Activated effector memory CD4-positive, alpha-beta T cell treated with anti-CD3 and anti-CD28 coated beads, Interleukin-2, amount 50 U/mL, for 16 hours (primary cell): ENCODE data around the gene SNTG2.

Experiments used
- DNase-seq: peaks from one replicate; pipeline ENCODE4 v3.0.0-alpha.2; 2020

Gene SNTG2

DNA sequence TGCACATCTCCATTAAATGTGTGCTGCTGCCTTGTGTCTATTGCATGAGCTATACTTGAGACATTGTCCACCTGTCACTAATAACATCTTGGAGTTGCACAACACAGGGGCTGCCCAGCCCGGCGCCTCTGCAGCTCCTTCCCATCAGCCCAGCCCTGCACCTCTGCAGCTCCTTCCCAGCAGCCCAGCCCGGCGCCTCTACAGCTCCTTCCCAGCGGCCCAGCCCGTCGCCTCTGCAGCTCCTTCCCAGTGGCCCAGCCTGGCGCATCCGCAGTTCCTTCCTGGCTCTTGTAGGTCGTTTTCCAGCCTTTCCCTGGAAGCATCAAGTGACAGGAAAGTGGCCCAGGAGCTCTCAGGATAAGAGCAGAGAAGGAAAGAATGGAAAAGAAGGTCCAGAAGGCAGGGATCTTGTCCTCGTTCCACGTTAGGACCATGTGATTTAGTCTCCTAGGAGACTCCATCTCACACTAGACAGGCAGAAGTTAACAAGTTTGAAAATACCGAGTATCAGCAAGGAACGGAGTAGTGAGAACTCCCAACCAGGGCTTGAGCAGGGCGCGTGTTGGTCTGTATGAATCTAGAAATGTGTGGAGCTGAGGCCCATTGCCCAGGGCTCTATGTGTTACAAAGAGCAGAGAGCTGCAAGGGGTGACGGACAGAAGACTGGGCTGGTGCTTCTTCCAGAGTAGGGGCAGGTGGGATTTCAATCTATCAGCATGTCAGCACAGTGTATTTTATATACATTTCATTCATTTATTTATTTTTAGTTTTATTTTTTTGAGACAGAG lies 346.9 kb downstream of the SNTG2 start:
- no peak for DNase-seq

DNA sequence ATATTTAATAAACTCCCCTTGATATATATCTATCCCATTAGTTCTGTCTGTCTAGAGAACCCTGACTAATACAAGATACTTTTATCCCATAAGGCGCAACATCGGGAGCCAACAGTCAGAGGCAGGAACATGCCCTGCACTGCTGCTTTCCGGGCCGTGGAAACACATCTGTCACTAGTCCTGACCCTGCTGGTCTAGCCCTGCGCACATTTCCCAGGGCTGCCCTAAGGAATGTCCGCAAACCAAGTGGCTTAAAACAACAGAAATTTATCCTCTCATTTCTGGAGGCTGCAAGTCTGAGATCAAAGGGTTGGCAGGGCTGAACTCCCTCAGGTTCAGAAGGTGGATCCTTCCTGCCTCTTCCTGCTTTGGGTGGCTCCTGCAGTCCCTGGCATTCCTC lies 348.4 kb downstream of the SNTG2 start:
- no peak for DNase-seq

DNA sequence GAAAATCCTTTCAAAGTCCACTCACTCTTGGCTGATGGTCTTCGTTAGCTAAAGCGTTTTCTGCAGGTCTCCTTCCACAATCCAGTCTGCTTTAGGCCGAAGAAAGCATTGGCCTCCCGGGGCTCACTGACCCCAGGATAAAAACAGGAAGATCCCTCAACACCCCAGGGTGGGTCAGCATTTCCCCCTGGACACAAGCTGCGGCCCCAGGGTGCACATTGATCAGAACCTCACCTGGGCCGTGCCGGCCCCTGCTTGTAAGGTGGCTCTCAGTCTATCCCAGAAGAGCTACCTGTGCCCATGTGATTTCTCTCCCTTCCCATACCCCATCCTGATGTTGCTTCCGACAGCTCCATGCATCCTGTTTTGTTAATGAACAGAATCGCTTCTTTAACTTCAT lies 349.6 kb downstream of the SNTG2 start:
- DNase-seq: no peak

DNA sequence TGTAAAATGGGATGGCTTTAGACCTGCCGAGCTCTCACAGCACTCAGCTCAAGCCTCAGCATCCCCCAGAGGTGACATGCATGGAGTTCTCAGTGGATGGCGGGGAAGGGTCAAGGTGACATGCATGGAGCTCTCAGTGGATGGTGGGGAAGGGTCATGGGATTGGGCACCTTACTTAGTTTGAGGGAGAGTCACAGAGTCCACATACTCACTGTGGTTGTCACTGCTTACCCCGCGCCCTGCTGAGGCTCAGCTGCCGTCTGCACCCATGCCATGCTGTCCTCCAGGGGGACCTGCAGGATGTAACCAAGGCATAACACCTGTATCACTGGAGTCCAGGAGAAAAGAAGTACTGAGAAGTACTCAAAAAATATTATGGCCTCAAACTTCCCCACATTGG lies 350.4 kb downstream of the SNTG2 start:
- DNase-seq: no peak

DNA sequence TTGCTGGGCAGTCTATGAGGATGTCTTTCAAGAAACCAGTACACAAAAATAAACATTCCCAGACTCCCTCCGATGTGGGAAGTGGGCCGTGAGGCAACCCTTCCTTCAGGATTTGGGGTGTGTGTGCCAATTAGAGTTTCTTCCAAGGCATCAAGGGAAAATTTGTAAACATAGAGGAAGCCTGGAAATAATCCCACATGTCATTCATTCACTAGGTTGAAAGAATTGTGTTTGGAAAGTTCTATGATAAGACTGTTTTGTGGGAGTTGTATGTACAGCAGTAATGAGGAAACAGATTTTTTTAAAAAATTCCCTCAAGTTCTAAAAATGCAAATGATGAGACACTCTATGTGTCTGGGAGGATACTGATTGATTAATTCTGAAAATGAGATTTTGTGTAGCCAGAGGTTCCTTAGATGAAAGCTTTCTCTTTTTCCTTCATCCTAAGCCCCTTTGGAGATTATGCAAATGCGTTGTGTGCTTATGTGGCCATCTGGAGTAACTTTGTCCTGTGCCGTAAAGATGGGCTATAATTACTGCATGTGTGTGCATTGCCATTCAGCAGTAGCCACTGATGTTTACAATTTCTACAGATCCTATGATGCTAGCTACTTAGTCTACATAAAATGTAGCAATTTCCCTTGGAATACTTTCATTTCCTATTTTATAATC lies 354.8 kb downstream of the SNTG2 start:
- no peak for DNase-seq

DNA sequence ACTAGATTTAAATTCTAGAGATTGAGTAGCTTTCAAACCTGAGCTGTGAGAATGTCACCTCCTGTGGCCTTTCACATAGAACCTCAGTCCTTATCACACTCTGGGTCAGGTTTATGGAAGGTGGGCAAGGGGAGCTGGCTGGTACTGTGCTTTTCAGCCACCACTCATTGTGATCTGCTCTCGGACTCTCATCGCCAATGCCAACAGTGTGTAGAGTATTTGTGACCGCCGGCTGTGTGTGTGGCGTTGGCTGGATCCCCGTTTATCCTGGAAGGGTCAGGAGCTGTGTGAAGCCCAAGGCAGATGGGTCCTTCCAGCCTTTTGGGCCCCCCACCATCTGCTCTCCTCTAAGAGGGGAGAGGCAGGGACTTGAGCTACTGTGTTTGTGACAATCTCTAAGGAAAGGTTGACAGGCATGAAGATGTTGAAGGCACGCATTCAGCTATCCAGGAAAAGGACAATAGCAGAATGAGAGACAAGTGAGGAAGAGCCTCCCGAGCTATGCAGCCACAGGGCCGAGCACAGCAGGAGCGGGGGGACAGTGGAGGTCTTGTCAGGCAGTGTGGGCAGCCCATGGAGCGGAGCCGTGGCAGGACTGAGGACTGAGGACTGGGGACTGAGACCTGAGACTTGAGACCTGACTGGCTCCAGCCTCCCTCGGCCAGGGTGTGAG lies 355.5 kb downstream of the SNTG2 start:
- DNase-seq: no peak

DNA sequence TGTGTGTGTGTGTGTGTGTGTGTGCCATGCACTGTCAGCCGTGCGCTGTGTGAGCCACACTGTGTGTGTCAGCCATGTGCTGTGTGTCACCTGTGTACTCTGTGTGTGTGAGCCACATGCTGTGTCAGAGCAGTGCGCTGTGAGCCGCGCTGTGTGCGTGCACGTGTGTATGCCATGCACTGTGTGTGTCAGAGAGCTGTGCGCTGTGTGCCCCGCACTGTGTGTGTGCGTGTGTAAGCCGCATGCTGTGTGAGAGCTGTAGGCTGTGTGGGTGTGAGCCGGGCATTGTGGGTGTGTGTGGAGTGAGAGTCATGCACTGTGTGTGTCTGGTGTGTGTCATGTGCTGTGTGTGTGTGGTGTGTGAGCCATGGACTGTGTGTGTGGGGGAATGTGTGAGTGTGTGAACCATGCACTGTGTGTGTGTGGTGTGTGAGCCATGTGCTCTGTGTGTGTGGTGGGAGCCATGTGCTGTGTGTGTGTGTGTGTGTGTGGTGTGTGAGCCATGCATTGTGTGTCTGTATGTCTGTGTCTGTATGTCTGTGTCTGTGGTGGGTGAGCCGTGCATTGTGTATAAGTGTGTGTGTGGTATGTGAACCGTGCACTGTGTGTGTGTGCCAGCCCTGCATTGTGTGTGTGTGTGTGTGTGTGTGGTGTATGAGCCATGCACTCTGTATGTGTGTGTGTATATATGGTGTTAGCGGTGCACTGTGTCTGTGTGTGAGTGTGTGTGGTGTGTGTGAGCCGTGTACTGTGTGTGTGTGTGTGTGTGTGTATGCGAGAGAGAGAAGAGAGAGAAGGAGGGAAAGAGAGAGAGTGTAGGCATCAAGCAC lies 356.3 kb downstream of the SNTG2 start:
- DNase-seq: no peak

DNA sequence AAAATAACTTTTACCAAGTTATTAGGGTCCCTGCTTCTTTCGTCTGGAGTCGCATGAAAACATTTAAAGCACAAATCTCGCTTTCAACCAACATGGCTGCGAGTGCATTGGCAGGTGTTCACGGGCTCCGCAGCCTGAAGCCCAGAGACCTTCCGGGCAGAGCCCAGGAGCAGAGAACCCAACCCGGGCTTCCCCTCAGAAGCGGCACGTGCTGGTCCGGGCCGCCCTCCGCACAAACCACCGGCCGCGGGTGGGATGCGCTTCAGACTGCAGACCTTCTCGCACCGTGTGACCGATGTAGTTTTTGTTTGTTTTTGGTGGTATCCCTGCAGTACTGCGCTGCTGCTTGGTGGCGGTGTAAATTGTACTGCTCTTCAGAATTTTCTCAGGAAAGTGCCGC lies 357.0 kb downstream of the SNTG2 start:
- no peak for DNase-seq

DNA sequence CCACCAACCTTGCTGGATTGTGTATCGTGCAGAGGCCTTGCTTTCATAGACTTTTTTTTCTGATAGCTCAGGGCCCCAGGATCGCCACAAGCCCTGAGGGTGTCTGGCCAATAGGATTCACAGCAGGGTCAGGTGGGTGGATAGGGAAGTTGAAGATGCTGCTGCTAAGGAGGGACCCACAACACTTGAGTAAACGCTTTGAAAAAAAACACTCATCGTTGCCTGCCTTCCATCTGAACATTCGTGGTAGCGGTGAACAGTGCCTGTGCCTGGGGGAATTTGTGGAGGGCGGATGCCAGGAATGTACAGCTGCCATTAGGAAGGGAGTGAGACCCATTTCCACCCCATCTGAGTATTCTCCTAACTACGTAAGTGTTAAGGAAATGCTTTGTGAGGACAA lies 358.0 kb downstream of the SNTG2 start:
- no peak for DNase-seq

DNA sequence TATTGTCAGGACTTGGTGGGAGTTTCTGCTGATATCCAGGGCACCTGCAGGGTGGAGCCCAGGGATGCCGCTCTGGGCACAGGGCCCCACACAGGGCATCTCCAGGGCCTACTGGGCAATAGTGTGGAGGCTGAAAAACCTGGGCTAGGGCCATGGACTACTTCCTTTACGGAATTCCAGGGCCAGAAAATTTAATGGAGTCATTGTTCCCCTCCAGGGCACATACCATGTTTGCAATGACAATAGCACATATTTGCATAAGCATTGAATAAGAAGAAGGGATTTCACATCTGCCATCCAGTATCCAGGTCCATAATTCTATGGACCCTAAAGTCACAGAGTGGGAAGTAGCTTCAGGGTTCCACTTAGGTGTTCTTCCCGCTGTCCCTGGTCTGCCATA lies 358.9 kb downstream of the SNTG2 start:
- DNase-seq: no peak

DNA sequence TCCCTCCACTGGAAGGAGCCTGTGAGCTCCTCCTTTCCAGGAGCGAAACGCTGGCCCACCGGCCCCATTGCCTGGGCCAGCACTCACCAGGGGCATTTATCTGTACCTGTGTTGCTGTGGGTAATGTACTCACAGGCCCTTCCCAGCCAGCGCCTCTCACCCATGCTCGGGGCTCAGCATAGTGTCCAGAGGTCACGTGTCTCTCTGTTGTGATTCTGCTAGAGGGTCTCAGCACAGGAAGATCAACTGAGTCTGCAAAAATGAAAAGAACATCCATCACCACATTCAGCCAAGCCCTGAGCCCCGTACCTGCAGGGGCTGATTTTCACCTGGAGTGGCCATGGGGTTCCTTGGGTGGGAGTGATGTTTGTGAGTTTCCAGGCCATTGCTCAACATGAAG lies 359.6 kb downstream of the SNTG2 start:
- DNase-seq: no peak

DNA sequence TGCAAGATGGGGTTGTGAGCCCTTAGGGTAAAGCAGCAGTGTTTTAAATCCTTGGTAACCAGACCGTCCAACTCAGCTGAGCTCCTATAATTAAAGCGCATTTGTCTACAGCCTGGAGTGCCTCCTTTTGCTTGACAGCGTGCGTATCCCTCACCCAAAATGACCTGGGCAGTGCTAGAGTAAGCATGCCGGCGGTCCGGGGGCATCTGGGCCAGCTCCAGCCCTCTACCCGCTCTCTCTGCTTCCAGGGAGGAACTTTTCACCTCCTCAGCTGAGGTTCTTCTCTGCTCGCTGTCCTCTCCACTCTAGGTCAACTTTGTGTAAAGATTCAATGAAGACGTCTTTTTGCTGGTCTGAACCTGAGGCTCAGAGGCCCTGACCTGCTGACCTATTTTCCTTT lies 360.2 kb downstream of the SNTG2 start:
- no peak for DNase-seq

DNA sequence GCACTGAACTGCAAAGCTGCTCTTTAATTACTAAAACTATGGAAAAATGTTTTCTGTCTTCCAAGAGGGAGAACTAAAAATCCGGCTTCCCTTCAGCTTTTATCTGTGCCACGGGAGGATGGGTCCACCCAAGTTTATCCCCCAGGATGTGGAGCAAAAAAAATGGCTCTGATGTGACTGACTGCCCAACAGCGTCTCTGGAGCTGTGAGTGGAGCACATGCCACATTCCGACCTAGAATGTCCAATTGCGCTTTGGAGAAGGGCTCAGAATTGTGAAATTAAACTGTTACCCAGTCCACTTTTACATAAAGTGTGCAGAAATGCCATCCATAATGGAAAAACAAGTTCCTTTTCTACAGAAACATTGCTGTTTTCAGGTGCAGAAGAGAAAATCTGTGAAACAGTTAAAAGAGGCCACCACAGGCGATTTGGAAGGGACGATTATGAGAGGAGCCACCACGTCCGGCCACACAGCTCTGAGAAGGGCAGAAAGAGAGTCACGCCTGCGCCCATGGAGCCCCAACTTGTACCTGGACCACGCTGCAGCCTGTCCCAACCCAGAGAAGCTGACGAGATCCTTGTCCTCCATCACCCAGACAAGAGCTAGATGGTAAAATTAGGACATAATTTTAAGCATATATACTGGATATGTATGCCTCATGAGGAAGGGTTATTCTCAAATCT lies 362.7 kb downstream of the SNTG2 start:
- no peak for DNase-seq

DNA sequence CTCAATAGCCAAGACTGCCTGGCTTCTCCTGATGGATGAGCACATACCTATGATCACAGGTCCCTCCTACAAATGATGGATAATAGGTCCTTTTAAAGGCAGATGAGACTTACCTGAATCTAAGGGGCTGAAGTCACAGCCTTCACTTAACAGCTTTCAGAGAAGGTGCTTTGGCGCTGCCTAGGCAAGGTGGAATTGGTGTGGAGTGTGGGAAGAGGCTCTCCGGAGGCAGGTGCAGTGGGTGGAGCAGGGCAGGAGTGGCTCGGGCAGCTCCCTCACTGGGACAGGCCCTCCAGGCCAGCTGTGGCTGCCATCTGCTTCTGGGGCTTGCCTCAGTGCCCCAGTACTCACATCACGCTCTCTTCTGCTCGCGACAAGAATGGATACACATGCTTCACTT lies 363.6 kb downstream of the SNTG2 start:
- DNase-seq: no peak

DNA sequence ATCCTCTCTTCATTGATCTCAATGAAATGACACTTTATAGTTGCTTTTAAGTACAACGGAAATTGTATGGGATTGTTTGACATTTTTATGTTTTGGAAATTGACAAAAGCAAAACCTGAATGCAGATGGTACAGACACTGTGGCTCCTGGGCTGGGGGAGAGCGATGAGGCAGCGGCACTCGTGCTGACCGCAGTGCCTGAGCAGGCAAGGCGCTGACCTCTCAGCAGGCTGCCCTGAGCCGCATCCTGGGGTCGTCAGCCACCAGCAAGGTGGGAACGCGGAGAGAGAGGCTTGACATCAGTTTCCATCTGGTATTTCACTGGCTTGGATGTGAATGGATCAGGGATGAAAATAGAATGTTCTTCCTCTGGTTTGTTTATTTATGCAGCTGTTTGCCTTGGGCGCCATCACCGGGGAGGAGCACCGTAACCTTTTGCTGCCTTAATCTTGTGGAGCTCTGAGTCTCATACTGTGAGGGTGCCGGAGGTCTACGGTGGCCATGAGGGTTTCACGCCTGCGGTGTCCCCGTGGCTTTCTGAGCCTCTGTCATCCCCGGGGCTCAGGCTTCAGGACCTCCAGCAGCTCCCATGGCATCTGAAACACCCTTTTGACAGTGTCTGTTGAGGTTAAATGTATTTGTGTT lies 367.8 kb downstream of the SNTG2 start:
- no peak for DNase-seq

DNA sequence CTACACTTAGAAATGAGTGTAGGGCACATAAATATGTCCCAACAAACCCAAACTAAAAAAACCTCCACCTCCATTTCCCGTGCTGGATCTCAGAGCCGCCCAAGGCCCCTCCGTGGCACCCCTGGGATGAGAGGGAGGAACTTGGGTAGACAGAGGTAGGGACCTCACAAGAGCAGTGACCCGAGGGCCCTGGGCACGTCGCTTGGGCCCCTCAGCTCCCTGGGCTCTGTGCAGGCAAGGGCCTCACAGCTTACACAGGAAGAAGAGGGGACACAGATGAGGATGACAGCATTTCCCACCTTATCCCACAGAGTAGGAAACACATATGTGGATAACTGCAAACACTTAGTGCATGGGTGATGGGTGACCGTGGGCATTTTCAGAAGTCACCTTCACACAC lies 368.7 kb downstream of the SNTG2 start:
- no peak for DNase-seq

DNA sequence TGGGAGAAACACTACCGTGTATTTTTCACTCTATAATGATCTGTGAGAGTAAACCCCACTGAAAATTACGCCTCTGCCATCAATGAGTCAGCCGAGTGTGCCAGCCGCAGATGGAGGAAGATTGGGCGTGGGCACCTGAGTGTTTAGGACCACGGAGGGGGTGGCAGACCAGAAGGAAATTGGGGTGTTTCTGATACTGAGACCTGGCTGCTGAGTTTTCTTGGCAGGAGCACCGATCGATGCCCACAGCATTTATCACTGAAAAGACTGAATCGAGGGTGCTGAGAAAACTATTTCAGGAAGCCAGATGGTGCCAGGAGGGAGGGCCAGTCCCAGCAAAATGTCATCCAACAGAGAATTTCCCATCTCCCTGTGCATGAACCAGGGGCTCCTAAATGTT lies 370.7 kb downstream of the SNTG2 start:
- DNase-seq: no peak

DNA sequence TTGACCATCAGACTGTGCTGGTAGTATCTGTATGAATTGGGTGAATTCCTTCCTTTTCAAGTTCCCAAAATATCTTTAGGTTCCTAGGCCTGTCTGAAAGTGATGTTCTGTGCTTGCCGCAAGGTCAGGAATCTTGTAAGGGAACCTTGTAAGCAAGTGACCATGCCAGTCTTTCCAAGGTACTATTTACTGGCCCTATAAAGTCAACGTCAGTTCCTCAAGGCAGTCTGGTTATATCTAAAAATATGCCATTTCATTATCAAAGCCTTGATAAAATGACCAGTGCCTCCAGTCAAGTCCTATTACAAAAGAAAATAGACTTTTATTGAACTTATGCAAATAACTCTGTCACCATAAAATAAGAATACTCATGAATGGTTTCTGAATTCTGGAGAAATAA lies 374.2 kb downstream of the SNTG2 start:
- no peak for DNase-seq

DNA sequence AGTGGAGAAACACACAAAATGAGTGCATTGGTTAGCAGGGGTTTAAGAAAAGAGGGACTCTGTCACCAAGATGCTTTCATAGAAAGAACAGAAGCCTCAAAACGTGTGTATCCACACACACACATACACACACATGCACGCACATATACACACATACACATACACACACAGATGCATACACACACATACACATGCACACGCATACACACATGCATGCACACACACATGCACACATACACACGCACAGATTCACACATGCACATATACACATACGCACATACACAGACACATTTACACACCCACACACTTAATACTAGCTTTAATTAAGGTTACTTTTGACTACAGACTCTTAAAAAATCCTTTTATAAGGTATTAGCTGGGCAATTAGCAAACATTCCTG lies 378.0 kb downstream of the SNTG2 start:
- no peak for DNase-seq

DNA sequence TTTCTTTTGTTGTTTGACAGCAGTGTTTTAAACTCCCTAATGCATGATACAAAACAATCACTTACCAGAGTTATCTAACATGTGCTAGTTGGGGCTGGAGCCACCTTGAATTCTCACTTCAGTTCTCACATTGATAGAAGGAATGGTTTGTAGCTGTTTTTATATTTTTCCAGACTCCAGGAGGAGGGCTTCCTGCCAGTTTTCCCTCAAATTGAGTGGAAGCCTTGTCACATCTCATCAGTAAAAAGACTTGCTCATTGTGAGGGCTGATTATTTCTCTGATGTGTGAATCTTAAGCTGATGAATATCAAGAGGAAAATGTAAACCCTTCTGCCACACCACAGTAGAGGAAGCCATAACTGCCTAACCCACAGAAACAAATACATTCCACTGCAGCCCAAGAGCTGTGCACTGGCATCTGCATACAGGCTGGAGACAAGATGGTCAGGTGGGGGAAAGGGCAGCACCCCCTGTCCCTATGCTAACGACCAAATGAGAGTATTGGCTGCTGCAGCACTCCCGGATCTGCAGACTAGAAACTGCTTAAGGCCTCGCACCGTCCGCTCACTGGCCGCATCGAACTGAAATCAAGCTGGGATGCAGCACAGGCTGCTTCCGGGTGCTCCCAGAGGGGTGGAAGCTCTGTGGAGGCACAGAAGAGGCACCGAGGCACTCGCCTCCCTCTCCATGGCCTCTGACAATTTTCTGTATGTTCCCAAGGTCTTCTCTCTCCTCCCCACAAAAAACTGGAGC lies 388.9 kb downstream of the SNTG2 start:
- DNase-seq: no peak

DNA sequence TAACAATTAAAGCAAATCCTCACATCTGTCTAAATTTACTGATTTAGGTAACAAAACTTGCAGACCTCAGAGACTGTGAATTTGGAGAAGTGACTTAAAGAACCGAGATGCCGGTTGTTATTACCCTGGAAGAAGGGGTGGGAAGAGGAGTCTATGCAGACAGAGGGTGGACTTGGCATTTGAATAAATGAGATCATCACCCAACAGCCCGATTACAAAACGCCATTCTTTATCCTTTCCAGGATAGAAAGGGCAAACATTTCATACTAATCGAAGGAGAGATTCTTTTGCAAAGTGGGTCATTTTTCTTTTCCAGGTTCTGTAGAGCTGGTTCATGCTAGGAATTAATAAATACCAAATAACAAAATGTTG lies 389.5 kb downstream of the SNTG2 start:
- DNase-seq: no peak
